ENCODE data around the gene FAM229A. TPM values are rescaled to one million over a fixed set of nuclear protein-coding genes. Genes with fewer than 3 reads are reported as not detected.
A peak's percentile ranks its signal among the peaks of the same experiment; 100 is the strongest.
"Not testable (repeated sequence)": the region's sequence is repeated elsewhere in the genome, so short reads cannot be mapped to it uniquely, and the experiment has no call there.

Gene FAM229A
- 1 to 10 TPM; 3.1 to 3.3 TPM for total RNA-seq

DNA sequence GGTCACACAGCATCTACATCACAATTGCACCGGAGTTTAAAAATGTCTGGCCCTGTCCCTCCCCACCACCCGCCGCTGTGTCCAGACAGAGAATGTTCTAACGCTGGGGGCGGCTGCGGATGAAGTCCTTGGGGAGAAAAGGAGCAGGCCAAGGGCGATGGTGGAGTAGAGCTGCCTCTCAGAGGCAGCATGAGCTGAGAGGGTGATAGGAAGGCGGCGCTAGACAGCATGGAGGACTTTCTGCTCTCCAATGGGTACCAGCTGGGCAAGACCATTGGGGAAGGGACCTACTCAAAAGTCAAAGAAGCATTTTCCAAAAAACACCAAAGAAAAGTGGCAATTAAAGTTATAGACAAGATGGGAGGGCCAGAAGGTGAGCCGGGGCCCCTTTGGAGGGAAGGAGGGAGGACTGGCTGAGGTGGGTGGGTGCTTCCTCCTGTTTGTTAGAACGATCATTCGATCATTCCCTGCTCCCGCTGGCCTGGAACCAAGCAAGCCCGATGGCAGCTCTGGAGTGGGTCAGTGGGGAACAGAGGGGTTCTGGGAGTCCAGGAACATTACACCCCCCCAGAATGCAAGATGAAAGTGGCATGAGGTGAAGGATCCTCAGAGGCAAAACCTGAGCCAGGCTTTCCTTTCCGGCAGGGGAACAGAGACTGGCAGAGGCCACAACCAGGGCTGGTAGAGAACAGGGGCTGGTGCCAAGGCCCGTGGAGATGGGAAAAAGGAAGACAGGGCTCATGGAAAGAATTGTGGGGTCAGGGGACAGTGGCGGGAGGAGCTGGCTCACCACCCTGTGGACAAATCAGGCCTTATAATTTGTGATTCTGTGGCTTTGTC is at the start of gene FAM229A, which contains the start of gene TSSK3:
FAM229A (minus strand) TSS at position 12 of the 840 bp plus-strand sequence. CDS start 394 bp downstream, outside the sequence.
TSSK3 (plus strand) TSS at position 66 of the 840 bp plus-strand sequence; CDS start at position 229, 163 bp downstream.
- H3K4me1 Mint-ChIP-seq = peaks cover 18% of the 10 kb centered on the region
- ATAC-seq (no peak), DNase-seq (no peak)
- CTCF ChIA-PET = interaction anchor here (1.1 to 3.3 kb wide), 2 partner anchors 10 to 146 kb away, joined by 3 to 16 read pairs; no protein-coding TSS in a partner anchor
- peaks cover 2% of the 10 kb centered on the region for H3K27me3 Mint-ChIP-seq
- POLR2A ChIA-PET = no interaction called here
- no peak within 1 kb of the TSS for H3K27ac Mint-ChIP-seq
- H3K36me3 Mint-ChIP-seq (ENCODE audit: low read depth) = peaks cover 12% of the 10 kb centered on the region
- H3K4me3 Mint-ChIP-seq = no peak within 1 kb of the TSS
- no peaks in the 10 kb centered on the region for H3K9me3 Mint-ChIP-seq (ENCODE audit: low read depth)
- intact Hi-C loops (cut with DNase I, micrococcal nuclease) = no loop called here

DNA sequence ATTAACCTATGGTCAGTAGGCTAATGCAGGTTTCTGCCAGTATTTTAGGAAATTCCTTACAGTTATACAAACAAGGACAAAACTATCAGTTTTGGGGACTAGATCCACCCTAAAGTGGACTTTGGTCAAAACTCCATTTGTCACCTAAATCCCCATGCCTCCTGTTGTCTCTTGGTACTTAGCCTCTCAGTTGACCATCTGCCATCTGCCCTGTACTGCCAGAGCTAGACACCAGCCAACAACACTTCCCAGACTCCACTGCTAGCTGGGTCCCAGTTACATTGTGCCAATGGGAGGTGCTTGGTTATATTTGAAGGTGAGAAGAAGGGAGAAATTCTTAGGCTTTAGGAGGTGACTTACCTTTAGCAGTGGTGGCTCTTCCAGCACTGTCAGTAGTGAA is 49.0 kb upstream of the FAM229A start:
- DNase-seq = no peak
- POLR2A ChIA-PET = interaction anchor here (0.6 kb wide), 1 partner anchor 237 kb away, joined by 3 read pairs; no protein-coding TSS in a partner anchor

GRCh38 chr1:32406629-32407111 is 44.4 kb upstream of the FAM229A start:
- H3K4me1 Mint-ChIP-seq = peaks cover 2% of the 10 kb centered on the region
- H3K4me3 Mint-ChIP-seq = no peak overlapping the region
- CTCF ChIA-PET = interaction anchor here (0.7 to 2.2 kb wide), 3 partner anchors 191 to 367 kb away, joined by 3 to 6 read pairs (median 4); no protein-coding TSS in a partner anchor
- intact Hi-C loops (cut with DNase I, micrococcal nuclease) = loop anchor here in 1 of 2 experiments (10.0 kb wide), 1 partner anchor 302 kb away; the partner anchor contains the start of gene KPNA6
- no peak for DNase-seq
- H3K36me3 Mint-ChIP-seq (ENCODE audit: low read depth) = no peaks in the 10 kb centered on the region
- no peak overlapping the region for H3K27ac Mint-ChIP-seq
- POLR2A ChIA-PET = interaction anchor here (0.6 to 0.7 kb wide), 2 partner anchors 34 to 256 kb away, joined by 4 to 9 read pairs; no protein-coding TSS in a partner anchor
- H3K9me3 Mint-ChIP-seq (ENCODE audit: low read depth) = no peaks in the 10 kb centered on the region
- no peaks in the 10 kb centered on the region for H3K27me3 Mint-ChIP-seq
- ATAC-seq = no peak

More for the DNA sequence above, 49.0 kb upstream of the FAM229A start:
- Mint-ChIP-seq H3K4me1 (peaks cover 3% of the 10 kb centered on the region), H3K36me3 (ENCODE audit: low read depth) (no peaks in the 10 kb centered on the region), H3K27me3 (peaks cover 3% of the 10 kb centered on the region), H3K27ac (no peak overlapping the region), H3K9me3 (ENCODE audit: low read depth) (no peaks in the 10 kb centered on the region), H3K4me3 (no peak overlapping the region)
- CTCF ChIA-PET = interaction anchor here (0.8 to 1.5 kb wide), 4 partner anchors 9 to 423 kb away, joined by 3 to 16 read pairs (median 8); no protein-coding TSS in a partner anchor
- ATAC-seq = no peak
- intact Hi-C loops (cut with DNase I, micrococcal nuclease) = loop anchor here in 1 of 2 experiments (5.0 kb wide), 1 partner anchor 209 kb away; the partner anchor contains the start of gene CCDC28B

- Mint-ChIP-seq H3K36me3 (ENCODE audit: low read depth) (no peaks in the 10 kb centered on the region), H3K27me3 (no peaks in the 10 kb centered on the region), H3K4me3 (no peak overlapping the region), H3K4me1 (peaks cover 2% of the 10 kb centered on the region), H3K27ac (no peak overlapping the region), H3K9me3 (ENCODE audit: low read depth) (no peaks in the 10 kb centered on the region)
- ChIA-PET POLR2A (interaction anchor here (0.6 to 0.7 kb wide), 2 partner anchors 35 to 255 kb away, joined by 4 to 9 read pairs; no protein-coding TSS in a partner anchor), CTCF (interaction anchor here (0.5 to 1.2 kb wide), 3 partner anchors 76 to 368 kb away, joined by 3 to 4 read pairs (median 3); no protein-coding TSS in a partner anchor)
- DNase-seq (no peak), ATAC-seq (peak; percentile 57)
- intact Hi-C loops (cut with DNase I, micrococcal nuclease) = loop anchor here in 1 of 2 experiments (10.0 kb wide), 1 partner anchor 301 kb away; the partner anchor contains the start of gene KPNA6
Measured at GRCh38 chr1:32405672-32406467, 43.6 kb upstream of the FAM229A start.

DNA sequence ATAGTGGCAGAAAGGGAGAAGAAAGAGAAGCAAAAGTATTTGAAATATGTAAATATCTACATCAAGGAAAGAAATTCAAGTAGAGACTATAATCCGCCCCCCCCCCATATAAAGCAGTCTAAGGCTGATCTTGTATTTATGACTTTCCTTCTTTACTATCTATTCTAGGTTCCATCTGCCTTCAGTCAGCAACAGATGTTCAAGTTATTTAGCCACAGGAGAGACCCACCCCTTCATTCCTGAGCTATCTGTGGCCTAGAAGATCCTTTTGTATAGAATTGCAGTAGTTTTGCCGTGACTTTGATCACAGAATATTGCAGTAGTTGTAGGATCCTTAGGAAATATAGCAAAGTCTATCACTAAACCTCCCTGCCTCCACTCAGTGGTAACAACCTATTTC is 42.7 kb upstream of the FAM229A start:
- peaks cover 4% of the 10 kb centered on the region for H3K4me1 Mint-ChIP-seq
- CTCF ChIA-PET = no interaction called here

DNA sequence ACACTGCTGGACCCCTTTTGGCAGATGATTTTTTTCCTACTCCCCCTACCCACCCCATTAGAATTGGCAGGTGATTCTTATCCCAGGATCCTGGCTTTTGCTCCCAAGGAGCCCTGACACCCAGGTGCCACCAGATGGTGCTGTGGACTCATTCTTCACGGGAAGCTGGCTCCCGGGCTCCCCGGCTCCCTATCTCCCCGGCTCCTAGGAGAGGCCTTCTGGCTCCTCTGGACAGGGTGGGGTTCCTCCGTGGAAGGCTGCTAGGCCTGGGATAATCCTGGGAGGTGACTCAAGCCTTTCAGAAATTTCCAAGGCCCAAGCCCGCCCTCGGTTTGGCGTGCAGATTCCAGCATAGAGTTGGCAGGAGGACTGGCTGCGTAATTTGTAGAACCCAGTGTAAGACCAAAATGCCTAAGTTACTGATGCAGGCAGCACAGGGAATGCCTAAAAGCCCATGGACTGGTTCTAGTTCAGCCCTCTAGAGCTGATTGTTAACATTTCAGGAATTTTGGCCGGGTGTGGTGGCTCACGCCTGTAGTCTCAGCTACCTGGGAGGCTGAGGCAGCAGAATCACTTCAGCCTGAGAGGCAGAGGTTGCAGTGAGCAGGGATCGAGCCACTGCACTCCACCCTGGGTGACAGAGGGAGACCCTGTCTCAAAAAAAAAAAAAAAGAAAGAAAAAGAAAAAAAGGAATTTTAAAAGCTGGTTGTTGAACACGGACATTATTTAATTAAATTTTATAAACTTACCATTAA is 38.8 kb upstream of the FAM229A start:
- Mint-ChIP-seq H3K4me3 (no peak overlapping the region), H3K27me3 (no peaks in the 10 kb centered on the region), H3K9me3 (ENCODE audit: low read depth) (no peaks in the 10 kb centered on the region), H3K36me3 (ENCODE audit: low read depth) (no peaks in the 10 kb centered on the region), H3K27ac (no peak overlapping the region), H3K4me1 (peaks cover 2% of the 10 kb centered on the region)
- POLR2A ChIA-PET = interaction anchor here (0.6 kb wide), 1 partner anchor 492 kb away, joined by 3 read pairs; no protein-coding TSS in a partner anchor
- DNase-seq = peak; percentile 77
- intact Hi-C loops (cut with DNase I, micrococcal nuclease) = loop anchor here (1.0 to 10.0 kb wide), 2 partner anchors 13 to 296 kb away; partner anchors contain the start of gene KPNA6 (in 1 of the 2)
- peak; percentile 85 for ATAC-seq
- CTCF ChIA-PET = interaction anchor here (0.6 to 2.6 kb wide), 24 partner anchors 10 to 372 kb away, joined by 3 to 17 read pairs (median 4); partner anchors contain the start of genes MARCKSL1, TMEM39B and TXLNA

More for the DNA sequence above, 42.7 kb upstream of the FAM229A start:
- DNase-seq (no peak), ATAC-seq (no peak)
- H3K9me3 Mint-ChIP-seq (ENCODE audit: low read depth) = no peaks in the 10 kb centered on the region
- H3K36me3 Mint-ChIP-seq (ENCODE audit: low read depth) = no peaks in the 10 kb centered on the region
- H3K4me3 Mint-ChIP-seq = no peak overlapping the region
- POLR2A ChIA-PET = no interaction called here
- intact Hi-C loops (cut with DNase I, micrococcal nuclease) = loop anchor here in 1 of 2 experiments (10.0 kb wide), 1 partner anchor 300 kb away; the partner anchor contains the start of gene KPNA6
- no peaks in the 10 kb centered on the region for H3K27me3 Mint-ChIP-seq
- no peak overlapping the region for H3K27ac Mint-ChIP-seq

- H3K27me3 Mint-ChIP-seq = no peaks in the 10 kb centered on the region
- H3K27ac Mint-ChIP-seq = no peak overlapping the region
- ATAC-seq (no peak), DNase-seq (no peak)
- POLR2A ChIA-PET = no interaction called here
- CTCF ChIA-PET = interaction anchor here (0.6 to 2.6 kb wide), 11 partner anchors 8 to 473 kb away, joined by 3 to 17 read pairs (median 3); no protein-coding TSS in a partner anchor
- intact Hi-C loops (cut with DNase I, micrococcal nuclease) = loop anchor here (10.0 kb wide), 2 partner anchors 295 to 755 kb away; partner anchors contain the start of genes KPNA6 (in 1 of the 2) and PEF1 (in 1 of the 2)
- no peaks in the 10 kb centered on the region for H3K36me3 Mint-ChIP-seq (ENCODE audit: low read depth)
- H3K9me3 Mint-ChIP-seq (ENCODE audit: low read depth) = no peaks in the 10 kb centered on the region
- peaks cover 6% of the 10 kb centered on the region for H3K4me1 Mint-ChIP-seq
- H3K4me3 Mint-ChIP-seq = no peak overlapping the region
Measured at GRCh38 chr1:32399843-32400242, 37.6 kb upstream of the FAM229A start.

DNA sequence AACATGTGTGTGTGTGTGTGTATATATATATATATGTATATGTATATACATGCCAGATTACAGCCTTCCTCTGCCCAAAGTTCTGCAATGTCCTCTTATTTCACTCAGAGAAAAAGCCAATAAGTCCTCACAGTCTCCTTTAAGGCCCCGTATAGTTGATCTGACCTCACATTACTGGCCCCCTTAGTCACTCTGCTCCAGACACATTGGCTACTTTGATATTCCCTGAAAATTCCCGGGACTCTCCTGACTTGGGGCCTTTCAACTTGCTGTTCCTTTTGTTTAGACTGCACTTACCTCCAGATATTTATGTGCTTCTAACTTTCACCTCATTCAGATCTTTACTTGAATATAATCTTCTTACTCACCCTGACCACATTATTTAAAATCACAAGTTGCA is 36.1 kb upstream of the FAM229A start:
- Mint-ChIP-seq H3K27me3 (no peaks in the 10 kb centered on the region), H3K36me3 (ENCODE audit: low read depth) (peaks cover 2% of the 10 kb centered on the region), H3K9me3 (ENCODE audit: low read depth) (no peaks in the 10 kb centered on the region), H3K4me3 (no peak overlapping the region), H3K4me1 (peaks cover 10% of the 10 kb centered on the region), H3K27ac (no peak overlapping the region)
- DNase-seq = no peak
- ChIA-PET POLR2A (no interaction called here), CTCF (interaction anchor here (0.8 to 1.4 kb wide), 2 partner anchors 15 to 33 kb away, joined by 3 read pairs; no protein-coding TSS in a partner anchor)
- intact Hi-C loops (cut with DNase I, micrococcal nuclease) = loop anchor here in 1 of 2 experiments (10.0 kb wide), 1 partner anchor 754 kb away; the partner anchor contains the start of gene PEF1
- ATAC-seq = no peak

DNA sequence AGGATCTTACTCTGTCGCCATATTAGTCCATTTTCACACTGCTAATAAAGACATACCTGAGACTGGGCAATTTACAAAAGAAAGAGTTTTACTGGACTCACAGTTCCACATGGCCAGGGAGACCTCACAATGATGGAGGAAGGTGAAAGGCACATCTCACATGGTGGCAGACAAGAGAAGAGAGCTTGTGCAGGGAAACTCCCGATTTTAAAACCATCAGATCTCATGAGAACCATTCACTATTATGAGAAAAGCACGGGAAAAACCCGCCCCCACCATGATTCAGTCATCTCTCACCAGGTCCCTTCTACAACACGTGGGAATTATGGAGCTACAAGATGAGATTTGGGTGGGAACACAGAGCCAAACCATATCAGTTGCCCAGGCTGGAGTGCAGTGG is 34.2 kb upstream of the FAM229A start:
- POLR2A ChIA-PET = interaction anchor here (0.5 kb wide), 1 partner anchor 63 kb away, joined by 3 read pairs; no protein-coding TSS in a partner anchor
- intact Hi-C loops (cut with DNase I, micrococcal nuclease) = loop anchor here in 1 of 2 experiments (10.0 kb wide), 1 partner anchor 752 kb away; the partner anchor contains the start of gene PEF1
- CTCF ChIA-PET; H3K9me3 Mint-ChIP-seq (ENCODE audit: low read depth); H3K36me3 Mint-ChIP-seq (ENCODE audit: low read depth); H3K27me3 Mint-ChIP-seq; H3K4me3 Mint-ChIP-seq; DNase-seq; H3K27ac Mint-ChIP-seq; ATAC-seq: not testable (repeated sequence)
- peaks cover 21% of the 10 kb centered on the region for H3K4me1 Mint-ChIP-seq

Data from activated CD4-positive, alpha-beta T cell treated with anti-CD3 and anti-CD28 coated beads for 36 hours (primary cell).